ENCODE measurements around the gene MTMR10. TPM values are rescaled to one million over a fixed set of nuclear protein-coding genes. Genes with fewer than 3 reads are reported as not detected.
A peak's percentile ranks its signal among the peaks of the same experiment; 100 is the strongest.

MTMR10 gene
- total RNA-seq, 4 donors from 2014 or later = 36.6 to 63.4 (median 40.4) TPM

DNA sequence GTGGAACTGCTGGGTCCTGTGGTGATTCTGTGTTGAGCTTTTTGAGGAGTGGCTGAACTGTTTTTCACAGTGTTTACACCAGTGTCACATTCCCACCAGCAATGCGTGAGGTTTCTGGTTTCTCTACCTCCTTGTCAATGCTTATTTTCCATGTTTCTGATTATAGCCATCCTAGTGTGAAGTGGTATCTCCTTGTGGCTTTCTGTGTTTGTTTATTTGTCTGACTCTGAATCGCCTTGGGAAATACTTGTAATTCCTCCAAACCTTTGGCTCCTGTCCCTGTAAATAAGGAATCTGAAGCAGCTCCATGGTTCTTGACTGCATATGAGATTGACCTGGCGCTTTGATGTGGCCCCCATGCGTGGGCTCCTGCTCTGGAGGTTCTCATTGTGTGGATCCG is 67.1 kb downstream of the MTMR10 start:
- Histone ChIP-seq H3K9me3 (no peaks in the 10 kb centered on the region), H3K27me3 (no peaks in the 10 kb centered on the region), H3K36me3 (peaks cover 0 to 66% of the 10 kb centered on the region in 2 donors), H3K4me1 (peaks cover 27 to 45% of the 10 kb centered on the region in 2 donors), H3K4me3 (no peak overlapping the region), H3K27ac (peak overlapping the region in 3 of 4 donors; percentile 30 to 79 (median 78))
- DNase-seq (no peak), ATAC-seq (no peak)
- no peak for TF ChIP-seq POLR2A (IDR thresholded peaks at IDR 0.05)
- TF ChIP-seq, protein P1, sequence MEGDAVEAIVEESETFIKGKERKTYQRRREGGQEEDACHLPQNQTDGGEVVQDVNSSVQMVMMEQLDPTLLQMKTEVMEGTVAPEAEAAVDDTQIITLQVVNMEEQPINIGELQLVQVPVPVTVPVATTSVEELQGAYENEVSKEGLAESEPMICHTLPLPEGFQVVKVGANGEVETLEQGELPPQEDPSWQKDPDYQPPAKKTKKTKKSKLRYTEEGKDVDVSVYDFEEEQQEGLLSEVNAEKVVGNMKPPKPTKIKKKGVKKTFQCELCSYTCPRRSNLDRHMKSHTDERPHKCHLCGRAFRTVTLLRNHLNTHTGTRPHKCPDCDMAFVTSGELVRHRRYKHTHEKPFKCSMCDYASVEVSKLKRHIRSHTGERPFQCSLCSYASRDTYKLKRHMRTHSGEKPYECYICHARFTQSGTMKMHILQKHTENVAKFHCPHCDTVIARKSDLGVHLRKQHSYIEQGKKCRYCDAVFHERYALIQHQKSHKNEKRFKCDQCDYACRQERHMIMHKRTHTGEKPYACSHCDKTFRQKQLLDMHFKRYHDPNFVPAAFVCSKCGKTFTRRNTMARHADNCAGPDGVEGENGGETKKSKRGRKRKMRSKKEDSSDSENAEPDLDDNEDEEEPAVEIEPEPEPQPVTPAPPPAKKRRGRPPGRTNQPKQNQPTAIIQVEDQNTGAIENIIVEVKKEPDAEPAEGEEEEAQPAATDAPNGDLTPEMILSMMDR (IDR thresholded peaks at IDR 0.05 in 4 of 5, conservative IDR thresholded peaks at IDR 0.05 in 1 of 5) = no peak
- intact Hi-C loops (cut with DNase I; ENCODE audit: low total_unique reads) = loop anchor here (5.0 kb wide), 1 partner anchor 68 kb away; the partner anchor contains the start of gene MTMR10
- in situ Hi-C loops (cut with MboI; ENCODE audit: low sequenced_read_pairs in 4 of 4) = no loop called here

DNA sequence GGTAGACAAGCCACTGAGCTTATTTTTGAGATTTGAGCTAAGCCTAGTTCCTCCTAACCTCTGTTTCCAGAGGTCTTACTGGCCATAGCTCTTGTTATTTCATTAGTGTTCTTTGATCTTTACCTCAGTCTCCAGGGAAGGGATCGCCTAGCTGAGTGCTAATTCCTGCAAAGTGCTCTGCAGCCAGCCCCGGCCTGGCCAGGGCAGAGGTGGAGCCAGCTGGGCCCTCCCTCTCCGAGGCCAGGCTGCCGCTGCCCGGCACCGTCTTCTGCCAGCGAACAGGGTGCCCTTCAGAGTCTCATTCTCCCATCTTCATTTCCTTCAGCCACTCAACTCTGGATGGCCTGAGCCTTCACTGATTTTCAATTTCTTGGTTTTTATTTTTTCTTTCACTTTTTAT is 68.0 kb downstream of the MTMR10 start:
- H3K9me3 ChIP-seq = no peaks in the 10 kb centered on the region
- no peaks in the 10 kb centered on the region for H3K27me3 ChIP-seq
- peaks cover 0 to 66% of the 10 kb centered on the region in 2 donors for H3K36me3 ChIP-seq
- intact Hi-C loops (cut with DNase I; ENCODE audit: low total_unique reads) = loop anchor here (5.0 kb wide), 1 partner anchor 69 kb away; the partner anchor contains the start of gene MTMR10
- TF ChIP-seq, protein P1 (IDR thresholded peaks at IDR 0.05 in 4 of 5, conservative IDR thresholded peaks at IDR 0.05 in 1 of 5) = no peak
- no peak for TF ChIP-seq POLR2A (IDR thresholded peaks at IDR 0.05)
- H3K27ac ChIP-seq = peak overlapping the region; percentile 61 to 79 (median 78)
- in situ Hi-C loops (cut with MboI; ENCODE audit: low sequenced_read_pairs in 4 of 4) = no loop called here
- H3K4me3 ChIP-seq = no peak overlapping the region
- DNase-seq (peak in 1 of 2 donors; percentile 52), ATAC-seq (peak; percentile 30 to 62)
- H3K4me1 ChIP-seq = peaks cover 27 to 45% of the 10 kb centered on the region in 2 donors

DNA sequence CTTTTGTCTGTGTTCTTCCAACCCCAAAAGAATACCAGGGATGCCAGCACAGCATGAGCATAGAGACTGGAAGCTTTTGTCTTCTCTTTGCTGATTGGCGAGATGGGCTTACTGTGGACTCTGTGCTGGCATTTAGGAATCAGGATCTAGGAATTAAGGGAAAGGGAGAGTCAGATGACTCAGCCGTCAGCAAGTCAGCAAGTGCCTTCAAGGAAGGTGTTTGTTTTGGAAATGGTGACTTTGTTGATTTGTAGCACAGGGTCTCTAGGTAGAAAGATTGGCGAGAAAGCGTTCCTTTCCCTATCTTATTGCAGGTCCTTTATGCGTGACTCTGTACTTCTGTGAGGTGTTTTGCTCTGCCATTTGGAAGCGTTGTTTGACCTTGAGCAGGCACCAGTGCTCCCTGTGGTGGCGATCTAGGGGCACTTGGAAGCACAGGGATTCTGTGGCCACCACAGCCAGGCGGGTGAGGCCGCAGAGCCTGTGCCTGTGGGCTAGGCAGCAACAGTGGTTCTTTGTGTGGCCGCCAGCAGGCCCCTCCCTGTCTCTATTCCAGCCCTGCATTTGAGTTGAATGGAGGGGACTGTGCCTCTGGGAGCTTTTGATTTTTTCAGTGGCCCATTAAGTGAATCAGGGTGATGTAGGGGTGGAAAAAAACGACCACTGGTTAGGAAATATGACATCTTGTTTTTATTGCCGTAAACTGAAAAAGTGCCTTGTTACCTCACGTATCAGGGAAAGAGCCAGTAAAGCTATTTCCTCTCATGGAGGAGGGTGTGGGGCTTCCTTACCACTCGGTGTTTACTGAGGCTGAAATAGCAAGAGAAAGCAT is 68.7 kb downstream of the MTMR10 start:
- in situ Hi-C loops (cut with MboI; ENCODE audit: low sequenced_read_pairs in 4 of 4) (no loop called here), intact Hi-C loops (cut with DNase I; ENCODE audit: low total_unique reads) (loop anchor here (5.0 kb wide), 1 partner anchor 70 kb away; the partner anchor contains the start of gene MTMR10)
- H3K27ac ChIP-seq = peak overlapping the region; percentile 61 to 79 (median 78)
- TF ChIP-seq, protein P1 (IDR thresholded peaks at IDR 0.05 in 4 of 5, conservative IDR thresholded peaks at IDR 0.05 in 1 of 5) = no peak
- no peak for TF ChIP-seq POLR2A (IDR thresholded peaks at IDR 0.05)
- H3K9me3 ChIP-seq = no peaks in the 10 kb centered on the region
- no peak overlapping the region for H3K4me3 ChIP-seq
- no peaks in the 10 kb centered on the region for H3K27me3 ChIP-seq
- ATAC-seq (peak in 1 of 2 donors; percentile 18), DNase-seq (no peak)
- peaks cover 27 to 45% of the 10 kb centered on the region in 2 donors for H3K4me1 ChIP-seq
- H3K36me3 ChIP-seq = peaks cover 0 to 66% of the 10 kb centered on the region in 2 donors

DNA sequence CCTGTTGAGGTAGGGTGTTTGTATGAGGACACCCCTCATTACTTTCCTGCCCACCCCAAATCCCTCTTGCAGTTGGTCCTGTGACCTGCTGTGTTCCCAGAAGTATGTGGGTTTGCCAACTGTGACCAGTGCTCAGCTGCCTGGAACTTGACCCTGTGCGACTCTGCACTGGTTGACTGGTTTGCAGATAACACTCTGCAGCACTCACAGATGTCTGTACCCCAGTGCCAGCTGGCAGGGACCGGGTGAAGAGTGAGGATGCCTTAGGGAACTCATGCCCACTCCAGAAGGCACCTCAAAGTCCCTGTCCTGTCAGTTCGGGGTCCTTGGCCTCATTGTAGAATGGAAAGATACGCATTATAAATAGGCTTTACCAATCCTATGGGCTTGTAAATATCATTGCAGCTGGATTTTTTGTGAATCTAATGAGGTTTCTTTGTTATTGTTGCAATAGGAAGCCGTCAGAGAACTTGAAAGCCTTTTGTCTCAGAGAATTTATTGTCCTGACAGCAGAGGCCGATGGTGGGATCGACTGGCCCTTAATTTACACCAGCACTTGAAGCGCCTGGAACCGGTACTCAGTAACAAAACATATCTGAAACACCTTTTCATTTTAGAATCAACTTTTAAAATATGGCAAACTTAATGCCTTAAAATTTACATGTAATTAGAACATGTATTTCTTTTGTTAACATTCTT is 69.5 kb downstream of the MTMR10 start:
- Histone ChIP-seq H3K4me1 (peaks cover 27 to 45% of the 10 kb centered on the region in 2 donors), H3K27ac (peak overlapping the region; percentile 61 to 79 (median 78)), H3K36me3 (peaks cover 0 to 59% of the 10 kb centered on the region in 2 donors), H3K27me3 (no peaks in the 10 kb centered on the region), H3K9me3 (no peaks in the 10 kb centered on the region), H3K4me3 (no peak overlapping the region)
- peak; percentile 91 to 92 for ATAC-seq
- in situ Hi-C loops (cut with MboI; ENCODE audit: low sequenced_read_pairs in 4 of 4) = no loop called here
- TF ChIP-seq POLR2A (IDR thresholded peaks at IDR 0.05) = no peak
- TF ChIP-seq, protein P1 (IDR thresholded peaks at IDR 0.05 in 4 of 5, conservative IDR thresholded peaks at IDR 0.05 in 1 of 5) = no peak
- DNase-seq = peak; percentile 74 to 85
- intact Hi-C loops (cut with DNase I; ENCODE audit: low total_unique reads) = loop anchor here (5.0 kb wide), 1 partner anchor 70 kb away; the partner anchor contains the start of gene MTMR10

All from gastrocnemius medialis (tissue), 4 donors.